Pancreas (tissue), 10 donors: Measurements from ENCODE around the gene RNF31. TPM values are rescaled to one million over a fixed set of nuclear protein-coding genes. Genes with fewer than 3 reads are reported as not detected.

Experiments
- ATAC-seq, 4 donors: fragments of 200-7000 bp; cut with Tn5 transposase; one replicate each; pipeline versions ENCODE4 v1.8.0 to v1.9.1; 2020; ENCODE audit warnings: mild to moderate bottlenecking in 4 of 4, moderate library complexity in 4 of 4
- DNase-seq, 6 donors: peaks; one replicate each; pipeline ENCODE4 v3.0.0-alpha.2; 2020
- FAIRE-seq: peaks from 2 replicates; lab custom pipeline; 2012; peaks lifted over from hg19 to GRCh38; lab: Jason Lieb, UNC
- H3K27ac ChIP-seq, 4 donors: fragments of 200-600 bp; sonication (generic); 1 replicate in 3 of 4; 2 replicates in 1 of 4; pipeline versions ENCODE4 v1.5.0 to v1.8.0; 2020
- H3K27me3 ChIP-seq, 4 donors: fragments of 200-600 bp; one replicate each; pipeline ENCODE4 v1.8.0; 2021
- H3K36me3 ChIP-seq, 3 donors: fragments of 200-600 bp; sonication (generic) in 1 of 3; one replicate each; pipeline versions ENCODE4 v1.5.0 to v1.8.0; 2020 to 2021
- H3K4me1 ChIP-seq, 3 donors: fragments of 200-600 bp; one replicate each; pipeline ENCODE4 v1.8.0; 2021
- H3K4me3 ChIP-seq, 4 donors: fragments of 200-600 bp; sonication (generic) in 2 of 4; one replicate each; pipeline versions ENCODE4 v1.5.0 to v1.8.0; 2020 to 2021
- H3K9me3 ChIP-seq, 4 donors: fragments of 200-600 bp; one replicate each; pipeline ENCODE4 v1.8.0; 2021
- CTCF ChIP-seq, 4 donors: fragments of 200-600 bp; sonication (generic) in 3 of 4; IDR thresholded peaks; one replicate each; pipeline versions ENCODE4 v1.5.0 to v1.8.0; 2021; ENCODE audit warnings: antibody characterized with exemption in 4 of 4
- WGBS, 2 donors: extraction: QIAGEN DNeasy Blood & Tissue Kit; methylation state at CpG; one replicate each; pipeline ENCODE4 v1.1.7; 2013; 5-methylcytosine and 5-hydroxymethylcytosine counted together
- intact Hi-C, 3 donors: fragments of 100-400 bp; cut with DNase I; formaldehyde crosslinking; loops; one replicate each; pipeline versions ENCODE4 v1.11.1 to v1.14.2; 2022
- polyA plus RNA-seq, 2 donors: library from polyadenylated mRNA; stranded (reverse); fragments of 200-250 nt; gene quantifications; one replicate each; pipeline ENCODE4 v1.2.3, GENCODE V29; 2013
- total RNA-seq, 6 donors: library from RNA; stranded (reverse); fragmentation: NEBNext Ultra II Directional in 4 of 6; extraction: Animal tissue kit (Norgen Biotek cat#: 25700) in 4 of 6; gene quantifications; one replicate each; pipeline versions ENCODE4 v1.2.1 to v1.2.4, GENCODE V29; 2021 to 2023
- donor health status: healthy with polysubstance abuse.
- donor health status: DM: no; HTN: no; CAD: no; lungs with moderate emphysema.
- donor health status: DM: no; HTN: no; CAD: no.
- donor health status: control.
- donor health status: control.
- donor health status: Bipolar disorder and iron deficiency.
- donor health status: DM: yes; HTN: yes; CAD: no.
- donor health status: DM: no; HTN: no; CAD: no.
- donor health status: DM: no; HTN: no; CAD: no.
- donor health status: DM: yes; HTN: yes; CAD: no.

The RNF31 gene
- total and polyA plus RNA-seq, 8 donors: 25.8 to 169 (median 40.4) TPM

DNA sequence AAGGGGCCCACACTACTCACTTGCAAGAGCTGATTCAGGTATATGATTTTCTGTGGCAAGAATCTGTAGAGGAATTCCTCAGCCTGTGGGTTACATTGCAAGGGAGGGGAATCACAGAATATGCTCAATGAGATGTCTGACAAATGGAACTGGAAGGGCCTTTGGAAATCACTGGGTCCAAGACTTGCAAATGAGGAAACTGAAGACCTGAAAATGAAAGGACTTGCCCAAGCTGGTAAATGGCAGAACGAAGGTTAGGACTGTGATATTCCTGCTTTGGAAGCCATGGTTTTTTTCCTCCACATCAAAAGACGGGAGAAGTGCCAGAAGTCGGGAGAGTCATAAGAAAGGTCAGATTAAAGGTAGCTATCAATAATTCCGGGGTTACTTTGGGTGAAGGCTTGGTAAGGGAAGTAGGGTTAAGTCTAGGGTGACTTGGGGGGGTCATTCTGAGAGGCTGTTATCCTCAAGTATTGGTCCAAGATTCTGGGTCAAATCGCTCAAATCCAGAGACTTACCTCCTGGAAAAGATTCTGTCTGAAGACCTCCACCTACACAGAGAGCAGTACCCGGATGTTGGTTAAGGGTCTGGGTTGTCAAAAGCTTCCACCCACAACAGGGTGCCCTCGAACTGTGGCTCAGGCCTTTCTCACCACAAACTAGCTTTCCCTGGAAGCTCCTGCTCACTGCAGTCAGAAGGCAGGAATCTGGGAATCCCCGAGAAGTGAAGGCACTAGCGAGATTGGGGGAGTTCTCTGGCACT, 1.4 kb upstream of the RNF31 start:
- H3K36me3 ChIP-seq: peaks cover 0 to 16% (median 15%) of the 10 kb centered on the region in 3 donors
- no peak for TF ChIP-seq CTCF (IDR thresholded peaks at IDR 0.05)
- intact Hi-C loops: no loop called here
- ATAC-seq: peak in 1 of 4 donors; percentile 0
- no peaks in the 10 kb centered on the region for H3K27me3 ChIP-seq
- H3K4me1 ChIP-seq: peaks cover 8 to 27% (median 14%) of the 10 kb centered on the region in 3 donors
- H3K4me3 ChIP-seq: peak overlapping the region; percentile 70 to 96 (median 88)
- peak overlapping the region; percentile 78 to 89 (median 84) for H3K27ac ChIP-seq
- no peaks in the 10 kb centered on the region for H3K9me3 ChIP-seq
- DNase-seq: no peak
- 2% methylated on average over 9 of the region's 9 CpGs for WGBS, 2 donors
- no peak for FAIRE-seq

DNA sequence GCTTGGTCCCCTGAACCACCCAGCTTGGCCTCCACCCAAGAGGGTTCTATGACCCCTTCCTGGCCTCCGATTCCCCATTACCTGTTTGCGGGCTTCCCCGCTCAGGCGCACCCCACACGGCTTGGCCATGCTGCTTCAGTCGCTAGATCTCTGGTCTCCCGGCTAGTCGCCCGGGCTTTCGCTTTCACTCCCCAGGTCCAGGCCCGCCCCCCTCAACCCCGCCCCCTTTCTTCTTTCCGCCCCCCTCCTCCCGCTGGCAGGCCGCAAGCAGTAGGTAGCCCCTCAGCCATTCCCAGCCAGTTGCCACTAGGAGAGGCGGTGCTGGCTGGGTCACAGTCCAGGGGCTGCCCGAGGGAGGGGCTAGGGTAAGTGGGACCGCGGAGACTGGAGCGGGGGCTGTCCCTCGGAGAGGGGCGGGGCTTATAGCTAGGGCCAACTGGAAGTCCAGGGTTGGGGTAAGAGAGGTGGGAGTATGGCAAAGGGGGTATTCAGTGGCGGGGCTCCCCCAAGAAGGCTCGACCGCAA, 783 bp upstream of the RNF31 start, which contains the start of gene PSME2:
Gene PSME2, minus strand, starts transcription at position 158 of the 525 bp plus-strand sequence. Its CDS starts 29 bp downstream, at position 129.
- intact Hi-C loops: no loop called here
- peak; percentile 75 to 89 (median 82) for ATAC-seq
- H3K27me3 ChIP-seq: no peaks in the 10 kb centered on the region

DNA sequence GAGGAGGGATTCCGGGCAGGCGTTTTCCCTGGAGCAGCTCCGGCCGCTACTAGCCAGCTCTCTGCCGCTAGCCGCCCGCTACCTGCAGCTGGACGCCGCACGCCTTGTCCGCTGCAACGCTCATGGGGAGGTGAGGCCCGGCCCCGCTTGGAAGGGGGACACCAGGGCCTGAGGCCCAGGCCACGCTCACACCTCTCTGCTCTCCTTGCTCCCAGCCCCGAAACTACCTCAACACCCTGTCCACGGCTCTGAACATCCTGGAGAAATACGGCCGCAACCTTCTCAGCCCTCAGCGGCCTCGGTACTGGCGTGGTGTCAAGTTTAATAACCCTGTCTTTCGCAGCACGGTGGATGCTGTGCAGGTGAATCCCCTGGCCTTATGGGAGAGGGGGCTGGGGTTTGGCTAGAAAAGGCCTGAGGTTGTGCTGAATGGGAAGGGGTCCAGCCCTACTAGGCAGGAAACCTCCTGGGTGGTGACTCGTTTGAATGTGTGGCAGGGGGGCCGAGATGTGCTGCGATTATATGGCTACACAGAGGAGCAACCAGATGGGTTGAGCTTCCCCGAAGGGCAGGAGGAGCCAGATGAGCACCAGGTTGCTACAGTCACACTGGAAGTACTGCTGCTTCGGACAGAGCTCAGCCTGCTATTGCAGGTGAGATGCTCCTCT, 597 bp downstream of the RNF31 start:
- Histone ChIP-seq H3K4me1 (peaks cover 8 to 22% (median 14%) of the 10 kb centered on the region in 3 donors), H3K36me3 (peaks cover 0 to 34% (median 26%) of the 10 kb centered on the region in 3 donors), H3K27me3 (no peaks in the 10 kb centered on the region), H3K27ac (peak overlapping the region; percentile 58 to 87 (median 72)), H3K9me3 (no peaks in the 10 kb centered on the region), H3K4me3 (peak overlapping the region; percentile 70 to 96 (median 88))
- peak in 2 of 6 donors; percentile 53 to 84 for DNase-seq
- FAIRE-seq: no peak
- ATAC-seq: no peak
- WGBS, 2 donors: 3 to 5% methylated on average over 27 to 29 of the region's 29 CpGs
- no peak for TF ChIP-seq CTCF (IDR thresholded peaks at IDR 0.05)
- intact Hi-C loops: no loop called here

More for the DNA sequence above, 783 bp upstream of the RNF31 start, which contains the start of gene PSME2:
- DNase-seq (peak; percentile 89 to 98 (median 96)), FAIRE-seq (no peak)
- Histone ChIP-seq H3K27ac (peak within 1 kb of the TSS; percentile 78 to 89 (median 84)), H3K9me3 (no peaks in the 10 kb centered on the region), H3K4me3 (peak within 1 kb of the TSS; percentile 70 to 96 (median 88)), H3K36me3 (peaks cover 0 to 23% (median 22%) of the 10 kb centered on the region in 3 donors), H3K4me1 (peaks cover 8 to 27% (median 14%) of the 10 kb centered on the region in 3 donors)
- WGBS, 2 donors: 0 to 1% methylated on average over 24 to 25 of the region's 25 CpGs
- TF ChIP-seq CTCF (IDR thresholded peaks at IDR 0.05): no peak

DNA sequence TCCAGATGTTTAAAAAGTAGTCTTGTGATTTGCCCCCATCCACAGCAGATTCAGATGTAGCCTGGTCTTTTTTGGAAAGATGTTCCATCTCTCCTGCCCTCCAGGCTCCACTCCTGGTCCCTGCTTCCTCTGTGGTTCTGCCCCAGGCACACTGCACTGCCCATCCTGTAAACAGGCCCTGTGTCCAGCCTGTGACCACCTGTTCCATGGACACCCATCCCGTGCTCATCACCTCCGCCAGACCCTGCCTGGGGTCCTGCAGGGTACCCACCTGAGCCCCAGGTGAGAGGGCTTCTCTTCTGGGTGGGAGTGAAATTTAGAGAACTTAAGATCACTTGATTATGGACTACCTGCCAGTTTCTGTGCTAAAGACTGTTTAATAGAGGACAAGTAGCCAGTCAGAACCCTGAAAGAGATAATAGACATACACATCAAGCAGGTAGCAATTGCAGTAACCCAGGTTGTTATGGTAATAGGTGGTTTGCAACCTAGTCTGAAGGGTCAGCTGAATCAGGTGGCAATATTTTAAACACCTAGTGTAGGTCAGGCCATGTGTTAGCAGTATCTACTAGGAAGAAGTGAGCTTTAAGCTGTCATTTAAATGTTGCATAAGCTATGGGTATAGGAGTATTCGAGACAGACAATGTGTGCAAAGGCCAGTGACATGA, 2.1 kb downstream of the RNF31 start:
- intact Hi-C loops: no loop called here
- no peak for TF ChIP-seq CTCF (IDR thresholded peaks at IDR 0.05)
- Histone ChIP-seq H3K27ac (no peak overlapping the region), H3K9me3 (no peaks in the 10 kb centered on the region), H3K36me3 (peaks cover 0 to 39% (median 26%) of the 10 kb centered on the region in 3 donors), H3K27me3 (no peaks in the 10 kb centered on the region), H3K4me1 (peaks cover 8 to 20% (median 14%) of the 10 kb centered on the region in 3 donors), H3K4me3 (no peak overlapping the region)
- DNase-seq (peak in 1 of 6 donors; percentile 51), FAIRE-seq (no peak), ATAC-seq (no peak)
- WGBS, 2 donors: 91 to 98% methylated on average over 3 of the region's 3 CpGs
